ENCODE data around the gene ZNF425. TPM values are rescaled to one million over a fixed set of nuclear protein-coding genes. Genes with fewer than 3 reads are reported as not detected.

ZNF425 gene
- total and polyA plus RNA-seq, 9 of the 15 experiments (the other 6 are each of a cell fraction or from before 2014, with no cell fraction given) = 0.03 to 0.89 (median 0.54) TPM

DNA sequence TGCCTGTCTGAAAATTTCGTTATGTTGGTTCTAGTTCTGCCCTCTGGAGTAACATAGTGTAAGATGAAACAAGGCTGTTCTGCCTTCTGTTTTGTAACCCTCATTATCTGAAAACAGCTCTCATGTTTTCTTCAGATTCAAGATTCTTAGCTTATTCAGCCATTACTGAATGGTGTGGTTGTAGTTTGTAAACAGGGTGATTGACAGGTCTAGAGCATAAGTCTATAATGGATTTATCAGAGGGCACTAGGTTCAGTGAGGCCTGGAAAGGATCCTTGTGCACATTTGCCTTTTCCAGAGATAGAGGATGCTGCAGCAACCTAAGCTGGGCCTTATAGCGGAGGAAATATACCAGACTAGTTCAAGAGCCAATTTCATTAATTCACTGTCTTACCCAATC lies 27.2 kb upstream of the ZNF425 start:
- peaks cover 2 to 12% of the 10 kb centered on the region in 2 experiments; a peak in 3 of 5 replicates for H3K4me1 ChIP-seq (replicated peaks in 1 of 2; ENCODE audit: control insufficient read depth in 2 of 2, insufficient read depth in 2 of 2, low read length in 2 of 2)
- POLR2A ChIA-PET = interaction anchor here (0.6 to 2.4 kb wide), 3 partner anchors 12 to 175 kb away, joined by 3 to 8 read pairs (median 3); no protein-coding TSS in a partner anchor
- H3K9me3 ChIP-seq (replicated peaks; ENCODE audit: control insufficient read depth, insufficient read depth, low read depth, low read length) = no peaks in the 10 kb centered on the region
- no peak overlapping the region for H2AFZ ChIP-seq (ENCODE audit: low read depth, low read length)
- H4K20me1 ChIP-seq (replicated peaks; ENCODE audit: control insufficient read depth, insufficient read depth, low read length) = peaks cover under 1% of the 10 kb centered on the region; the same call in 1 of the 2 replicates
- H3K9me1 ChIP-seq (ENCODE audit: control insufficient read depth, insufficient read depth, low read length) = no peaks in the 10 kb centered on the region
- 94% methylated on average over 2 of the region's 2 CpGs for WGBS (ENCODE audit: insufficient coverage, low coverage, missing lambda C conversion rate)
- FAIRE-seq (no peak), DNase-seq (ENCODE audit: extremely low read depth in 1 of 4, low spot score in 3 of 4) (no peak), ATAC-seq (no peak)
- H3K4me3 ChIP-seq = no peak overlapping the region
- TF ChIP-seq, protein P1, sequence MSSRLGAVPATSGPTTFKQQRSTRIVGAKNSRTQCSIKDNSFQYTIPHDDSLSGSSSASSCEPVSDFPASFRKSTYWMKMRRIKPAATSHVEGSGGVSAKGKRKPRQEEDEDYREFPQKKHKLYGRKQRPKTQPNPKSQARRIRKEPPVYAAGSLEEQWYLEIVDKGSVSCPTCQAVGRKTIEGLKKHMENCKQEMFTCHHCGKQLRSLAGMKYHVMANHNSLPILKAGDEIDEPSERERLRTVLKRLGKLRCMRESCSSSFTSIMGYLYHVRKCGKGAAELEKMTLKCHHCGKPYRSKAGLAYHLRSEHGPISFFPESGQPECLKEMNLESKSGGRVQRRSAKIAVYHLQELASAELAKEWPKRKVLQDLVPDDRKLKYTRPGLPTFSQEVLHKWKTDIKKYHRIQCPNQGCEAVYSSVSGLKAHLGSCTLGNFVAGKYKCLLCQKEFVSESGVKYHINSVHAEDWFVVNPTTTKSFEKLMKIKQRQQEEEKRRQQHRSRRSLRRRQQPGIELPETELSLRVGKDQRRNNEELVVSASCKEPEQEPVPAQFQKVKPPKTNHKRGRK (tag; IDR thresholded peaks at IDR 0.05) = no peak
- TF ChIP-seq, protein P2, sequence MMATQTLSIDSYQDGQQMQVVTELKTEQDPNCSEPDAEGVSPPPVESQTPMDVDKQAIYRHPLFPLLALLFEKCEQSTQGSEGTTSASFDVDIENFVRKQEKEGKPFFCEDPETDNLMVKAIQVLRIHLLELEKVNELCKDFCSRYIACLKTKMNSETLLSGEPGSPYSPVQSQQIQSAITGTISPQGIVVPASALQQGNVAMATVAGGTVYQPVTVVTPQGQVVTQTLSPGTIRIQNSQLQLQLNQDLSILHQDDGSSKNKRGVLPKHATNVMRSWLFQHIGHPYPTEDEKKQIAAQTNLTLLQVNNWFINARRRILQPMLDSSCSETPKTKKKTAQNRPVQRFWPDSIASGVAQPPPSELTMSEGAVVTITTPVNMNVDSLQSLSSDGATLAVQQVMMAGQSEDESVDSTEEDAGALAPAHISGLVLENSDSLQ (IDR thresholded peaks at IDR 0.05) = peak; percentile 47
- peaks cover 60% of the 10 kb centered on the region for H3K36me3 ChIP-seq (ENCODE audit: control insufficient read depth, insufficient read depth, low read length)
- no TSS peak for BruUV-seq (replicated peaks)
- H3K4me2 ChIP-seq (ENCODE audit: insufficient read depth, low read length) = no peak overlapping the region
- H3K27ac ChIP-seq (ENCODE audit: extremely low read depth, low read depth, low read length) = no peak overlapping the region
- CTCF ChIA-PET (ENCODE audit: low intra/inter-chr PET ratio) = no interaction called here
- in situ Hi-C loops (cut with MboI) = no loop called here
- intact Hi-C loops (cut with micrococcal nuclease) = no loop called here
- H3K9ac ChIP-seq (ENCODE audit: insufficient read depth in 1 of 2, low read depth in 2 of 2, low read length in 2 of 2) = no peak overlapping the region
- H3K79me2 ChIP-seq (ENCODE audit: control insufficient read depth, insufficient read depth, low read length) = peaks cover 54% of the 10 kb centered on the region
- no peaks in the 10 kb centered on the region for H3K27me3 ChIP-seq (ENCODE audit: control insufficient read depth in 2 of 2, insufficient read depth in 2 of 2, low read length in 2 of 2)

All from K562 (cell line).